T-helper 2 cell treated with Interferon-gamma antibody and Interleukin-4, amounts not matched to agents 5 μg/mL and 100 μg/mL, for 36 hours (primary cell): ENCODE results near the gene PSORS1C2.

Experiments
- DNase-seq: peaks from one replicate; pipeline ENCODE4 v3.0.0; 2021; ENCODE audit warnings: low spot score
- H3K27ac Mint-ChIP-seq: one replicate; pipeline ENCODE4 v1.8.0; 2021; ENCODE audit warnings: mild to moderate bottlenecking, mixed read lengths
- H3K27me3 Mint-ChIP-seq: one replicate; pipeline ENCODE4 v1.8.0; 2021; ENCODE audit warnings: low read depth, mixed read lengths
- H3K36me3 Mint-ChIP-seq: one replicate; pipeline ENCODE4 v1.8.0; 2021; ENCODE audit warnings: low read depth, mixed read lengths
- H3K4me1 Mint-ChIP-seq: one replicate; pipeline ENCODE4 v1.8.0; 2021; ENCODE audit warnings: low read depth, mixed read lengths
- H3K4me3 Mint-ChIP-seq: one replicate; pipeline ENCODE4 v1.8.0; 2022; ENCODE audit warnings: mild to moderate bottlenecking, moderate library complexity, mixed read lengths
- H3K9me3 Mint-ChIP-seq: one replicate; pipeline ENCODE4 v1.8.0; 2021; ENCODE audit warnings: mixed read lengths

The PSORS1C2 gene

DNA sequence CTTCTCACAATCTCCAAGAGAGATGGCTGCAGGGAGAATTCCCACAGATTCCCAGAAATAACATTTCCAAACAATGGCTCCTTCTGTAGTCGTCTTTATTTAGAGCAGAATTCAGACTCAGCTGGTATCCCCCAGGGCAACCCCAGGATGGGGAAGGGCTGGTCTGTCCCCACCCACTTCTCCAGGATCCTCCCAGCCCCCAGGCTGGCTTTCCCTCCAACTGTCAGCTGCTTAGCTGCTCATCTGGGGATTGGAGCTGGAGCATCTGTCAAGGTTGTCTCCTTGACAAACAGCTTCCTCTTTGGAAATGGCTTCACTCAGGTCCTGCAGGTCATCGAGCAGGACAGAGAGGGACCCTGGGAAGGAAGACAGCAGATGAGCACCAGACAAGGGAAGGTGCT is 3.5 kb upstream of the PSORS1C2 start:
- Mint-ChIP-seq H3K4me1 (peaks cover 3% of the 10 kb centered on the region), H3K36me3 (peaks cover 11% of the 10 kb centered on the region), H3K27ac (no peak overlapping the region), H3K4me3 (no peak overlapping the region), H3K27me3 (peaks cover 3% of the 10 kb centered on the region), H3K9me3 (no peaks in the 10 kb centered on the region)
- no peak for DNase-seq

DNA sequence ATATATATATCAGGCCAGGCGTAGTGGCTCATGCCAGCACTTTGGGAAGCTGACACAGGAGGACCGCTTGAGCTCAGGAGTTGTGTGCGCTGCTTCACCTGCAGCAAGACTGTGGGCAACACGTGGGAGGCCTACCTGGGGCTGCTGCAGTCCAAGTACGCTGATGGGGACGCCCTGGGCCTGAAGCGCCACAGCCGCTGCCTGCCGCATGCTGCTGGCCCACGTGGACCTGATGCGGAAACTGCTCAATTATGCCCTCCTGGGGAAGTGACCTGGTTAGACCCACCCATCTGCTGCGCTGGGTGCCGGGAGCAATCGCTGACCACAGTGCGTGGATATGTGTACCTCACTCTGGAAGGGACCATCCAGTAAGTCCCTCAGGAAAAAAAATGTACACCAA is 1.8 kb upstream of the PSORS1C2 start:
- H3K36me3 Mint-ChIP-seq: peaks cover 11% of the 10 kb centered on the region
- no peaks in the 10 kb centered on the region for H3K9me3 Mint-ChIP-seq
- DNase-seq: no peak
- H3K27ac Mint-ChIP-seq: no peak overlapping the region
- peaks cover 3% of the 10 kb centered on the region for H3K4me1 Mint-ChIP-seq
- no peak overlapping the region for H3K4me3 Mint-ChIP-seq
- peaks cover 3% of the 10 kb centered on the region for H3K27me3 Mint-ChIP-seq

DNA sequence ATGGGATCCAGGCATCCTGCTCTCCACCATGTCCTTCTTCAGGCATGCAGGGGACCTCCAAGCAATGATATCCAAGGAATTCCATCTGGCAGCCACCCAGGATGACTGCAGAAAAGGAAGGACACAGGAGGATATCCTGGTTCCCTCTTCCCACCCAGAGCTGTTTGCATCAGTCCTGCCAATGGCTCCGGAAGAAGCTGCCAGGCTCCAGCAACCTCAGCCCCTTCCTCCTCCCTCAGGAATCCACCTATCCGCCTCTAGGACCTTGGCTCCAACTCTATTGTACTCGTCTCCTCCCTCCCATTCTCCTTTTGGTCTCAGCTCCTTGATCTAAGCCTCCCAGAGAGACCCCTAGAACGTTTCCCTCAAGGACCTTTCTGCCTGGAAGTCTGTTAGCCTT is 733 bp upstream of the PSORS1C2 start:
- H3K9me3 Mint-ChIP-seq: no peaks in the 10 kb centered on the region
- H3K27ac Mint-ChIP-seq: no peak overlapping the region
- H3K4me3 Mint-ChIP-seq: no peak overlapping the region
- DNase-seq: no peak
- peaks cover 3% of the 10 kb centered on the region for H3K27me3 Mint-ChIP-seq
- H3K36me3 Mint-ChIP-seq: peaks cover 3% of the 10 kb centered on the region
- peaks cover 3% of the 10 kb centered on the region for H3K4me1 Mint-ChIP-seq

DNA sequence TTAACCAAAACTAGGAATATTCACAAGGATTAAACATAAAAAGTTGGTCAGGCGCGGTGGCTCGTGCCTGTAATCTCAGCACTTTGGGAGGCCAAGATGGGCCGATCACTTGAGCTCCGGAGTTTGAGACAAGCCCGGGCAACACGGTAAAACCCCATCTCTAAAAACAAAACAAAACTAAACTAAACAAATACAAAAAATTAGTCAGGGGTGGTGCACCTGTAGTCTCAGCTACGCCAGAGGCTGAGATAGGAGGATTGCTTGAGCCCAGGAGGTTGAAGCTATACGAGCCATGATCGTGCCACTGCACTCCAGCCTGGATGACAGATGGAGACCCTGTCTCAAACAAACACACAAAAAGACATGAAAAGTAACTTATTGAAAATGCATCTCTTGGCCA is 3.2 kb downstream of the PSORS1C2 start:
- Mint-ChIP-seq H3K4me1 (peaks cover 3% of the 10 kb centered on the region), H3K4me3 (no peak overlapping the region), H3K27me3 (peaks cover 3% of the 10 kb centered on the region), H3K36me3 (no peaks in the 10 kb centered on the region), H3K9me3 (no peaks in the 10 kb centered on the region), H3K27ac (no peak overlapping the region)
- DNase-seq: no peak

DNA sequence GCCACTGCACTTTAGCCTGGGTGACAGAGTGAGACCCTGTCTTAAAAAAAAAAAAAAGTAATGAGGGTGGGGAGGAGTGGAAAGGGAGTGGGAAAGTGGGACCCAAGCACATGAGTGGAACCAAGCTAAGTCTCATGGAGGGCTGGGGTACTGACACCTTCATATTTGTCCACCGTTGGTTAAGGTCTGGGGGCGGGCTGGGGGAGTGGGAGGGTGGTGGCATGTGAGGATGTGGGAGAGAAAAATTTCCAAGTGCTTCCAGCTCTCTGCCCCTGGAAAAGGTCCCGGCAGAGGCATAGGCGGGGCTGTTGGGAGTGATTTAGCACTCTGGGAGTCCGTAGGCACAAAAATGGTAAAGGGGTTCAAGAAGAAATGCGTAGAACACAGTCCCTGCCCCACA is 6.1 kb downstream of the PSORS1C2 start:
- H3K36me3 Mint-ChIP-seq: no peaks in the 10 kb centered on the region
- H3K4me3 Mint-ChIP-seq: no peak overlapping the region
- no peaks in the 10 kb centered on the region for H3K9me3 Mint-ChIP-seq
- H3K27ac Mint-ChIP-seq: no peak overlapping the region
- H3K4me1 Mint-ChIP-seq: peaks cover 3% of the 10 kb centered on the region
- peaks cover 19% of the 10 kb centered on the region for H3K27me3 Mint-ChIP-seq
- no peak for DNase-seq

DNA sequence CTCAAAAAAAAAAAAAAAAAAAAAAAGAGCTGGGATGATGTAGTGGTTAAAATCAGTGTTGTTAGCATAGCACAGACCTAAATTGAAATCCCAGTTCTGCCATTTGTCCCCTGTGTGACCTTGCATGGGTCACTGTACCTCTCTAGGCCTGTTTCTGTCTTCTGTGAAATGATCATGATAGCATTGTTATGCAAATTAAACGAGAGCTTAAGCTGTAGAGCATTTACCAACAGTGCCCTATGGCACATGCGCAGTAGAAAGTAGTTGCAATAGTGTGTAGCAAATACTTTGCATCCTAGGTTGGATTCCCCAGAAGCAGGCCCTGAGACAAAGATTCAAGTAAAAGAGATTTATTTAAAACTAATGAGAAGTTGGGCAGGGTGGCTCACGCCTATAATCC is 7.3 kb downstream of the PSORS1C2 start:
- no peaks in the 10 kb centered on the region for H3K36me3 Mint-ChIP-seq
- H3K27me3 Mint-ChIP-seq: peaks cover 17% of the 10 kb centered on the region
- no peak overlapping the region for H3K27ac Mint-ChIP-seq
- no peaks in the 10 kb centered on the region for H3K9me3 Mint-ChIP-seq
- H3K4me3 Mint-ChIP-seq: no peak overlapping the region
- DNase-seq: no peak
- H3K4me1 Mint-ChIP-seq: no peaks in the 10 kb centered on the region

DNA sequence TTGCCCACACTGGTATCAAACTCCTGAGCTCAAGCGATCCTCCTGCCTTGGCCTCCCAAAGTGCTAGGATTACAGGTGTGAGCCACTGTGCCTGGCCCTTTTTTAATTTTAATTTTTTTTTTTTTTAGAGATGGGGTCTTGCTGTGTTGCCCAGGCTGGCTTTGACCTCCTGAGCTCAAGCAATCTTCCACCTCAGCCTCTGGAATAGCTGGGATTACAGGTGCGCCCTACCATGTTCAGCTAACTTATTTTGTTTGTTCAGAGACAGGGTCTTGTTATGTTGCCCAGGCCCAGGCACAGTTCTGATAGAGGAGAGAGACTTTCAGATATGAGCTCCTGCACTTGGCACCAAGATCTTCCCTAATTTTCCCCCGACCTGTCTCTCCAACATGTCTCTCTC is 8.1 kb downstream of the PSORS1C2 start:
- no peaks in the 10 kb centered on the region for H3K36me3 Mint-ChIP-seq
- no peak for DNase-seq
- H3K4me3 Mint-ChIP-seq: no peak overlapping the region
- H3K4me1 Mint-ChIP-seq: no peaks in the 10 kb centered on the region
- no peaks in the 10 kb centered on the region for H3K9me3 Mint-ChIP-seq
- peaks cover 17% of the 10 kb centered on the region for H3K27me3 Mint-ChIP-seq
- H3K27ac Mint-ChIP-seq: no peak overlapping the region

DNA sequence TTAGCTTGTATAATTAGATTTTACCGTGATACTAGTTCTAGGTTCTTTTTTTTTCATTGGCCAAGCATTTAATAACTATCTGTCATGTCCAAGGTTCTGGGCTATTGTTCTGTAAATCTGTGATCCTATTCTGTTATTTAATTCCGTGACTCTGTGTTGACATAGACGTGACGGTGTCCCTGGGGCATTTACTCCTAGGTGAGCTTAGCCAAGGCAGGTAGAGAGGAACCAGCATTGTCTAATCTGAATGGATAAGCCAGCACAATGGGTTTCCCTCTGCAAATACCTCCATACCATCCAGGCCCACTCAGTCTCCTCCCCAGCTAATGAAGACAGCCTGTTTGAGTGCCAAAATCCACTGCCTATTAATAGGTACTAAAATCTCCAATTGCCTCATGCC is 9.7 kb downstream of the PSORS1C2 start:
- H3K27me3 Mint-ChIP-seq: peaks cover 17% of the 10 kb centered on the region
- H3K4me1 Mint-ChIP-seq: no peaks in the 10 kb centered on the region
- no peaks in the 10 kb centered on the region for H3K36me3 Mint-ChIP-seq
- no peak overlapping the region for H3K27ac Mint-ChIP-seq
- no peak overlapping the region for H3K4me3 Mint-ChIP-seq
- H3K9me3 Mint-ChIP-seq: no peaks in the 10 kb centered on the region
- no peak for DNase-seq

DNA sequence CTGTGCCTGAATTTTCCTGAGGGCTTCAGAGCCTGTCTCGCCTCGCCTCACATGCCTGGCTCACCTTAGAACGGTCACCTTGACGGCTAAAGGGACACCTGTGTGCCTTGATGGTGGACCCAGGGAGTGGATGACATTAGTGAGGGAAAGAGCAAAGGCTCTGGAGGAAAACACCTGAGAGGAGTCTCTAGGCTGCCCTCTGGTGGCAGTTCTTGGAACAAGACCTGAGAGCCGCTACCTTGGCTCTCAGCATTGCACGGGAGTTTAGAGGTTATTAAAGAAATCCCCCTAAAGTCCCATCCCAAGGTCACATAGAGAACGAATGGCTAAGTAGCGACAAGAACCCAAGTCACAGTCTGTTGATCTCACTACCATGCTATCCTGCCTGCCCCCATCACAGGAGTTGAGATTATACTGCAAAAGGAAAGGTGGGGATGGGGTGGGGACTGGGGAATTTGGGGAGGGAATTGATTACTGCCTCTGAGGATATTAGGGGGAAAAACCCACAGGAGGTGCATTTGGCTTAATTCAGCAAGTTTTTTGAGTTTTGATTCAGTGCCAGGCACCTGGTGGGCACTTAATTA is 10.7 kb downstream of the PSORS1C2 start:
- Mint-ChIP-seq H3K4me3 (no peak overlapping the region), H3K27ac (no peak overlapping the region)

DNA sequence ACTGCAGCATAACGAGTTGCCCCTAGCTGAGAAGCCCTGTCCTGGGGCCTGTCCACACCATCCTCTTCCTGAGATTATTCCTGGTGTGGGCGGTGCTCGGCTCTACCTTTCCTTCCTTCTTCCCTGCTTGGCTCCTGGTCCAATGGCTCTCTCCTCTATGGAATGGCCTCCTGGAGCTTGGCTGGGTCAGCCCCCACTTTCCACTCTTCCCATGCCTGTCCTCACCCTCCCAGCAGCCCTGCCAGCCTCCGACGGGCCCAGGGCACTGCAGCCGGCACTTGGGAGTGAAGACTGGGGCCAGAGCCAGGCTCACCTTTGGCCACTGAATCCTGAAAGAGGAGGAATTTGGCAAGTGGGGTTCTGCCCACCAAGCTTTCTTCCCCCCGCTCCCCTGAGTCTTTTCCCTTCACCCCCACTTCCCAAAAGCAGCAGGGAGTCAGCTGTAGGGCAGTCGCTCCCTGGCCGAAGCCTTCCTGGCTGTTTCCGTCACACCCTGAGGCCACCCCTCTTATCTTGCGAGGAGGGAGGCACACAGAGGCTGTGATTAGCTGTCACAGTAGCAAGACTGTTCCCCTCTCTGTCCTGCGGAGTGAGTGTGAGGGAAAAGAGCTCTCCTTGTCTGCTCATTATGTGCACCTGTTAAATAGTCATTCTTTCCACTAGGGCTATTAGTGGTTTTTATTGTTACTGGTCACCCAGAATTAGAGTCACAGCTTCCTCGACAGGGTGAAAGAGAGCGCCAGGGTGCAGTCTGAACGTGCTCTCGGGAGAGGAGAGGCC is 12.3 kb downstream of the PSORS1C2 start:
- Mint-ChIP-seq H3K36me3 (no peaks in the 10 kb centered on the region), H3K4me3 (no peak overlapping the region), H3K9me3 (no peaks in the 10 kb centered on the region), H3K27ac (no peak overlapping the region), H3K4me1 (no peaks in the 10 kb centered on the region), H3K27me3 (peaks cover 17% of the 10 kb centered on the region)
- DNase-seq: no peak

More for the DNA sequence above, 10.7 kb downstream of the PSORS1C2 start:
- peak; percentile 36 for DNase-seq
- Mint-ChIP-seq H3K4me1 (no peaks in the 10 kb centered on the region), H3K27me3 (peaks cover 17% of the 10 kb centered on the region), H3K36me3 (no peaks in the 10 kb centered on the region), H3K9me3 (no peaks in the 10 kb centered on the region)

DNA sequence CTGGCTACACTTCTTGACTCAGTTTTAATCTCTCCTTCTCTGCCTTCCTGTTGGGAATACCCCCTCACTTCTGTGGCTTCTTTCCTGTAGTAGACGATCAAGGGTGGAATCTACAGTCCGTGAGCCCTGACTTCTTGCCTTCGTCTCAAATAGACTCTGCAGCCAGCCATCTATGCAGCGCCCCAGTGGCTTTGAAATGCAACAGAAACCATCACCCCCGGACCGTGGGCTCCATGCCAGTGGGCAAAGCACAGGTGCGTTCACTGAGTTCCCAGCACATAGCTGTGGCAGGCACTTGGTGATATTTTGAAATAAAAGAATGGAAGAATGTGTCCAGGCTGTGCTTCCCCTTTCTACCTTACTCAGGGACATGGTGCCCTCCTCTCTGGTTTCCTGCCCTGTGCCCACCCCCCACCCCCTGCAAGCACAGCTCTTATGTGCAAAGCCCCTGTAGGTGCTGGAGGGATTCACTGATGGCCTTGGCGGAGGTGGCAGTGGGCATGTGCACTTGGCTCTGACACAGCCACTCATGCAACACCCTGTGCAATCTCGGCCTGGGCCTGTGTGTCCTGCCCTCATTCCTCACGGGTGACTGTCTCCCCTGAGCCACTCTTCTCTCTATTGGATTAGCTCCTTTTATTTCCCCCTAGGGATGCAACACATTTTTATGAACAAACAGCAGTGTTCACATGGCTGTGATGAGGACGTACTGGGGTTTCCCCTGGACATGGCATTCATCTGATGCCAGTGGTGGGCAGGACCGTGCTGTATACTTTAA is 13.1 kb downstream of the PSORS1C2 start:
- no peak for DNase-seq

DNA sequence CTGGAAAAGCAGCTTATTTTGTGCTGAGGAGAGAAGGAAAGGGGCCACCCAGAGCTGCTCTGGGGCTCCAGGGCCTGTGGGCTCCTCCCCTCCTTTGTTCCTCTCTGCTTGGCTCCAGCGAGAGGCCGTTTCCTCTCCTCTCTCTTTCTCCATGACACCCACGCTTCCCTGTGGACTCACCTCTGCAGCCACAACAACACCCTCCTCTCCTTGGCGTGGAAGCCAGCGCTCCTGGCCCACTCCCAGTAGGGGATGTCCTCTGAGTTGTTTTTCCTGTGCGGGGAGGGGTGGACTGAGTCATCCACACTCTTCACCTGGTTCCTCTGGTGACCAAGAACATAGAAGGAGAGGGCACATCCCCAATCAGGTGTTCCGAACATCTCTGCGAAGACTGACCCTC is 13.7 kb downstream of the PSORS1C2 start:
- H3K4me1 Mint-ChIP-seq: no peaks in the 10 kb centered on the region
- no peak for DNase-seq
- no peaks in the 10 kb centered on the region for H3K36me3 Mint-ChIP-seq
- H3K4me3 Mint-ChIP-seq: no peak overlapping the region
- H3K9me3 Mint-ChIP-seq: no peaks in the 10 kb centered on the region
- H3K27ac Mint-ChIP-seq: no peak overlapping the region
- peaks cover 16% of the 10 kb centered on the region for H3K27me3 Mint-ChIP-seq

More for the DNA sequence above, 13.1 kb downstream of the PSORS1C2 start:
- Mint-ChIP-seq H3K27me3 (peaks cover 17% of the 10 kb centered on the region), H3K27ac (no peak overlapping the region), H3K36me3 (no peaks in the 10 kb centered on the region), H3K4me3 (no peak overlapping the region), H3K9me3 (no peaks in the 10 kb centered on the region), H3K4me1 (no peaks in the 10 kb centered on the region)

DNA sequence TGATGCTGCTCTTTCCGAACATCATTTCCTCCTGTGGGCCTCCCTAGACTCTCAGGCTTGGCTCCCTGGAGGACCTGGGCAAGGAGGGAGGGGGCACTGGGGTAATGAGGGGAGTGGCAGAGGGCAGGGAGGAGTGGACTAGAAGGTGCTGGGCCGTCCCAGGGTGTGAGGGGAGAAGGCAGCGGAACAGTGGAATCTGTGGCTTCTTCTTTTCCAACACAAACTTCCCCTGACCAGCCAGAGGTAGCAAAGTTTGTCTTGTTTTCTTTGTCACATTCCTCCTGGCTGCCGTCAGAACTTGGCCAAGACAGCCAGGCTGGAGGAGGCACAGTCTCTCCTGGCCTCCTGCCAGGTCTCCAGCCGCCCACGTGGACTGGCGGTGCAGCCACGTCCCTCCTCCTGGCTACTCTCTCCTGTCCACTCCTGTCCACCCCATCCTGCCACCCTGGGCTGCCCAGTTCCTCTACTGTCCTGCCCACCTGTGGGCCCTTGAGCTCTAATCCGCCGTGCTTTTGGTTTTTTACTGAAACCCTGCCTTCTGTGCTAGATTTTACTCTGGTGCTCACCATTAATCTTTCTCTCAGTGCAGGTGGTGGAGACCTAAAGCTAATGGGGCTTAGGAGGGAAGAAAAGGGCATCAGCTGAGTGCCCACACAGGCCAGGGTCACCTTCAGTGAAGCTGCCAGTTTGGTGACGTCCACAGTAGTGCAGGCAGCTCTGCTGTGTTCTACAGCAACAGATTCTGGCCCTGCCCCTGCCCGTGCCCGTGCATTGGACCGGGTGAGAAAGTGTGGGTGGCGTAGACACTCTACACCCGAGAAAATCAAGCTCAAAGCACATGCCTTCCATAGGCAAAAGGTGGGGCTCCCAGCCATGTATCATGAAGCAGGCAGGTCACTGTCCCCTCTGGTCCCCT is 15.8 kb downstream of the PSORS1C2 start:
- H3K9me3 Mint-ChIP-seq: no peaks in the 10 kb centered on the region
- H3K27ac Mint-ChIP-seq: no peak overlapping the region
- H3K27me3 Mint-ChIP-seq: peaks cover 6% of the 10 kb centered on the region
- H3K4me1 Mint-ChIP-seq: no peaks in the 10 kb centered on the region
- DNase-seq: no peak
- no peaks in the 10 kb centered on the region for H3K36me3 Mint-ChIP-seq
- H3K4me3 Mint-ChIP-seq: no peak overlapping the region
